Retinal pigment epithelial cell (primary cell): ENCODE data around the gene TCF12.

Source experiments
- DNase-seq: peaks from one replicate; pipeline ENCODE4 v3.0.0-alpha.2; 2010; ENCODE audit warnings: low read depth
- H3K4me3 ChIP-seq: 2 replicates; pipeline ENCODE4 v1.5.1; 2011; ENCODE audit warnings: mild to moderate bottlenecking, low read length, control low read depth, moderate library complexity
- CTCF ChIP-seq: conservative IDR thresholded peaks from 2 replicates; pipeline ENCODE4 v1.5.1; 2011; ENCODE audit warnings: low read depth, low read length, control low read depth, inconsistent platforms

TCF12 gene

DNA sequence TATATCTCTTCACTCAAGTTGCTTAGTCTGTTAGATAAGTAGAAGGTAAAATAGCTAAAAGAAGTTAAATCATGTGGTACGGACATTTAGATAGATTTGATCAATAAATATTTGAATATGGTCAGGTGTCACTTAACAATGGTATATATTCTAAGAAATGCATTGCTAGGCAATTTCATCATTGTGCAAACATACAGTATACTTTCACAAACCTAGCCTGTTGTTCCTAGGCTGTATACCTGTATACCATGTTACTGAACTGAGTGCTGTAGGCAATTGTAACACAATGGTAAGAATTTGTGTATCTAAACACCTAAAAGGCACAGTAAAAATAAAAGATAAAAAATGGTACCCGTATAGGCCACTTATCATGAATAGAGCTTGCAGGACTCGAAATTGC is 345.1 kb downstream of the TCF12 start:
- no peak for TF ChIP-seq CTCF
- no peak overlapping the region for H3K4me3 ChIP-seq
- DNase-seq: no peak

GRCh38 chr15:57272771-57273357 is 354.4 kb downstream of the TCF12 start:
- no peak overlapping the region for H3K4me3 ChIP-seq
- DNase-seq: no peak
- TF ChIP-seq CTCF: no peak

GRCh38 chr15:57273402-57273801 is 355.0 kb downstream of the TCF12 start:
- no peak for DNase-seq

GRCh38 chr15:57278439-57278838 is 360.0 kb downstream of the TCF12 start:
- no peak for TF ChIP-seq CTCF
- DNase-seq: no peak
- no peak overlapping the region for H3K4me3 ChIP-seq

More at GRCh38 chr15:57273402-57273801, 355.0 kb downstream of the TCF12 start:
- H3K4me3 ChIP-seq: no peak overlapping the region
- TF ChIP-seq CTCF: no peak

DNA sequence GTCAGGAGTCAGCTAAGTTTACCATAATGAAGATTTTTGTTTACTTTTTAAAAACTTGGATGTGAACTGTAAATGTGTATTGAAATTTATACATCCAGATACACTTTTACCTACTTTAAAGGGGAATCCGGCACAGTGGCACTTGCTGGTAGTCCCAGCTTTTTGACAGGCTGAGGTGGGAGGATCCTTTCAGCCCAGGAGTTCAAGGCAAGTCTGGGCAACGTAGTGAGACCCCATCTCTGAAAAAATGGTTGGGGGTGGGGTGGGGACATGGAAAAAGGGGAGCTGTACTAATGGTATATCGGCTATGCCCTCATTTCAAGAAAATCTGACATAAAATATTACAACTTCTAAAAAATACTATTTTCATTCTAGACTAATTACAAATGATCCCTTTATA is 362.0 kb downstream of the TCF12 start:
- no peak for TF ChIP-seq CTCF
- H3K4me3 ChIP-seq: no peak overlapping the region
- DNase-seq: no peak

DNA sequence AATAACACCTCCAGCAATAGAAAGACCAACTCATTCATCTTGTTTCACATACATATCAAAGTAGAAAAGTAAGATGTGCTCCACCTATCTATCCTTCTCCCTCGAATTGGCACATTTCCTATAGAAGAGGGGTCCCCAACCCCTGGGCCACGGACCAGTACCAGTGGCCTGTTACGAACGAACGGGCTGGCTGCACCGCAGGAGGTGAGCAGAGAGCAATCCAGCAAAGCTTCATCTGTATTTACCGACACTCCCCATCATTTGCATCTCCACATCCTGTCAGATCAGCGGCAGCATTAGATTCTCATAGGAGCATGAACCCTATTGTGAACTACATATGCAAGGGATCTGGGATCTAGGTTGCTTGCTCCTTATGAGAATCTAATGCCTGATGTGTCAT is 362.9 kb downstream of the TCF12 start:
- no peak for DNase-seq
- no peak for TF ChIP-seq CTCF
- no peak overlapping the region for H3K4me3 ChIP-seq

GRCh38 chr15:57282686-57283085 is 364.2 kb downstream of the TCF12 start:
- H3K4me3 ChIP-seq: no peak overlapping the region
- no peak for TF ChIP-seq CTCF
- no peak for DNase-seq
